Ovary (tissue), 9 donors: ENCODE results near the gene PFDN1. TPM values are rescaled to one million over a fixed set of nuclear protein-coding genes. Genes with fewer than 3 reads are reported as not detected.

Experiments
- DNase-seq, 5 donors: peaks; one replicate each; pipeline ENCODE4 v3.0.0-alpha.2; 2019 to 2020
- H3K27ac ChIP-seq, 2 donors: fragments of 200-600 bp; one replicate each; pipeline versions ENCODE4 v1.5.1 to v1.8.0; 2019 to 2022
- H3K27me3 ChIP-seq: fragments of 200-600 bp; one replicate; pipeline ENCODE4 v1.8.0; 2022
- H3K36me3 ChIP-seq: fragments of 200-600 bp; sonication (generic); one replicate; pipeline ENCODE4 v1.5.1; 2019
- H3K4me1 ChIP-seq: one replicate; pipeline ENCODE4 v1.8.1; 2013; ENCODE audit warnings: mild to moderate bottlenecking, moderate library complexity; ENCODE audit not compliant: insufficient read depth
- H3K4me3 ChIP-seq: fragments of 200-600 bp; sonication (generic); one replicate; pipeline ENCODE4 v1.5.1; 2017
- H3K9me3 ChIP-seq, 2 donors: fragments of 200-600 bp in 1 of 2; sonication (generic) in 1 of 2; one replicate each; pipeline versions ENCODE4 v1.5.1 to v1.8.1; 2013 to 2019; ENCODE audit warnings: mild to moderate bottlenecking in 1 of 2, moderate library complexity in 1 of 2
- CTCF ChIP-seq, 3 donors: fragments of 450-650 bp in 2 of 3; fragments of 200-600 bp in 1 of 3; IDR thresholded peaks; one replicate each; pipeline versions ENCODE4 v1.5.1 to v1.8.0; 2016 to 2022; ENCODE audit warnings: antibody characterized with exemption in 3 of 3, mild to moderate bottlenecking in 1 of 3
- EP300 ChIP-seq: sonication (generic); formaldehyde crosslinking; IDR thresholded peaks from one replicate; pipeline ENCODE4 v1.6.1; 2017; ENCODE audit warnings: antibody characterized with exemption
- POLR2A ChIP-seq: fragments of 450-650 bp; IDR thresholded peaks from one replicate; pipeline ENCODE4 v1.6.1; 2017; ENCODE audit warnings: antibody characterized with exemption, mild to moderate bottlenecking, moderate library complexity
- WGBS, 3 donors: extraction: QIAGEN DNeasy Blood & Tissue Kit in 1 of 3; methylation state at CpG; one replicate each; pipeline versions ENCODE4 v1.1.5 to v1.1.7; 2013 to 2017; 5-methylcytosine and 5-hydroxymethylcytosine counted together
- intact Hi-C, 4 donors: fragments of 100-400 bp; cut with DNase I; formaldehyde crosslinking; loops; one replicate each; pipeline versions ENCODE4 v1.11.0 to v1.15.1; 2022 to 2023
- polyA plus RNA-seq, 2 donors: library from polyadenylated mRNA; stranded (reverse); fragments of 200-250 nt in 1 of 2; fragments of 350-450 nt in 1 of 2; fragmentation: Illumina TruSeq in 1 of 2; extraction: RNeasy Lipid Tissue Mini Kit (QIAGEN cat#74804) in 1 of 2; gene quantifications; one replicate each; pipeline ENCODE4 v1.2.3, GENCODE V29; 2013 to 2014
- total RNA-seq, 7 donors: library from RNA; depleted of rRNA in 2 of 7; stranded (reverse); fragments of >200 nt in 2 of 7; fragmentation: NEBNext Ultra II Directional in 3 of 7; extraction: Animal tissue kit (Norgen Biotek cat#: 25700) in 3 of 7; gene quantifications; one replicate each; pipeline versions ENCODE4 v1.1.0 to v1.2.4, GENCODE V29; 2016 to 2023
- donor health status: DM: no; HTN: no; CAD: no; lungs with moderate emphysema.
- donor health status: DM: no; HTN: no; CAD: no.
- donor health status: Bipolar disorder and iron deficiency.
- donor health status: DM: yes; HTN: yes; CAD: no.
- donor health status: DM: no; HTN: no; CAD: no.
- donor health status: DM: yes; HTN: yes; CAD: no.

Gene PFDN1
- total and polyA plus RNA-seq, 9 donors, result 27.4 to 113 (median 35.3) TPM

- no peak for DNase-seq
- no peak overlapping the region for H3K27ac ChIP-seq
- no peaks in the 10 kb centered on the region for H3K9me3 ChIP-seq
- H3K36me3 ChIP-seq, result no peaks in the 10 kb centered on the region
- intact Hi-C loops, result no loop called here
- 80 to 86% (median 81%) methylated on average over 8 of the region's 8 CpGs for WGBS, 3 donors
- no peaks in the 10 kb centered on the region for H3K27me3 ChIP-seq
- H3K4me1 ChIP-seq, result peaks cover 3% of the 10 kb centered on the region
- no peak overlapping the region for H3K4me3 ChIP-seq
- TF ChIP-seq CTCF (IDR thresholded peaks at IDR 0.05), result no peak
These were observed 25.3 kb upstream of the PFDN1 start for GRCh38 chr5:140328036-140328764.

- no peaks in the 10 kb centered on the region for H3K27me3 ChIP-seq
- intact Hi-C loops, result no loop called here
- WGBS, 3 donors, result 43 to 64% (median 45%) methylated on average over 2 of the region's 2 CpGs
- H3K4me1 ChIP-seq, result peaks cover 8% of the 10 kb centered on the region
- DNase-seq, result no peak
- no peak overlapping the region for H3K4me3 ChIP-seq
- no peak overlapping the region for H3K27ac ChIP-seq
- no peaks in the 10 kb centered on the region for H3K36me3 ChIP-seq
- H3K9me3 ChIP-seq, result no peaks in the 10 kb centered on the region
- no peak for TF ChIP-seq CTCF (IDR thresholded peaks at IDR 0.05)
- no peak for TF ChIP-seq EP300
- no peak for TF ChIP-seq POLR2A
These were observed 24.7 kb upstream of the PFDN1 start for GRCh38 chr5:140327589-140327988.

GRCh38 chr5:140325486-140325885 is 22.6 kb upstream of the PFDN1 start:
- H3K27ac ChIP-seq, result no peak overlapping the region
- H3K36me3 ChIP-seq, result no peaks in the 10 kb centered on the region
- peaks cover 8% of the 10 kb centered on the region for H3K4me1 ChIP-seq
- intact Hi-C loops, result no loop called here
- no peak for DNase-seq
- no peak overlapping the region for H3K4me3 ChIP-seq
- H3K27me3 ChIP-seq, result no peaks in the 10 kb centered on the region
- no peaks in the 10 kb centered on the region for H3K9me3 ChIP-seq
- 74 to 84% (median 74%) methylated on average over 3 of the region's 3 CpGs for WGBS, 3 donors
- no peak for TF ChIP-seq CTCF (IDR thresholded peaks at IDR 0.05)
- no peak for TF ChIP-seq POLR2A
- no peak for TF ChIP-seq EP300

GRCh38 chr5:140324617-140325241 is 21.8 kb upstream of the PFDN1 start:
- Histone ChIP-seq H3K4me1 (peaks cover 8% of the 10 kb centered on the region), H3K27ac (no peak overlapping the region)

More at GRCh38 chr5:140324617-140325241, 21.8 kb upstream of the PFDN1 start:
- intact Hi-C loops, result no loop called here
- H3K4me3 ChIP-seq, result no peak overlapping the region
- no peaks in the 10 kb centered on the region for H3K9me3 ChIP-seq
- TF ChIP-seq CTCF (IDR thresholded peaks at IDR 0.05) (no peak), EP300 (no peak), POLR2A (no peak)
- no peaks in the 10 kb centered on the region for H3K27me3 ChIP-seq
- H3K36me3 ChIP-seq, result no peaks in the 10 kb centered on the region
- WGBS, 3 donors, result 8 to 28% (median 24%) methylated on average over 1 of the region's 1 CpG
- no peak for DNase-seq
